ENCODE data around the gene CRKL. TPM values are rescaled to one million over a fixed set of nuclear protein-coding genes. Genes with fewer than 3 reads are reported as not detected.

CRKL gene
- total RNA-seq, 1 donor: 38.4 TPM

DNA sequence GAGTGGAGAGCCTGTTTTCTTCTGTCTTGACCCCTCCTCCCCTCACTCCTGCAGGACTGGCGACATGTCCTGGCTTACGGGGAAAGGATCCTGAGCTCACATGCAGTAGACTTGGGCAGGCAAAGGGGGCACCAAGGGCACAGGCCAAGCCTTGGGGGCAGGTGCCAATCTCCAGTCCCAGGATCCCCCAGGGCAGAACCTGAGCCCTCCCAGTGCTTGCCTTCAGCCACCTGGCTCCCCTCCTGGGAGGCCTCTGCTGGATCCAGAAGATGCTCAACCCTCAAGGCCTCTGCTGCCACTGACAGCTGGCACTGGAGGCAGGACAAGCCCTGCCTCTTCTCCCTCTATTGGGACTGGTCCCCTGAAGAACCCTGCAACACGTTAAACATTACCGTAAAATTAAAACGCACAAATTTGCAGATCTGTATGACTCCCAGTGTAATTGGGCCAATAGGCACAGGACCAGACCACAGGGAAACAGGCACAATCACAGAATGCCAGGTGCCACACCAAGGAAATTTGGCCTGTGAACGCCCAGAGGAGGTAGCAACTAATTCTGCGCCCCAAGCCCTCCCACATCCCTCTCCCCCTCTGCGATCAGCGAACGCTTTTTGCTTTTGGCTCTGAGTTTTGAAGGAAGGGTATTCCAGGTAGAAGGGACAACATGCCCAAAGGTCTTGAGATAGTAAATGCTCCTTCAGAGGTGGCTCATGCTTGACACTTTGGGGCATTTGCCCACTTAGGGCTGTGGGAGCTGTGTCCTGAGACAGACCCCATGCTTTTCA is 63.9 kb downstream of the CRKL start:
- Histone ChIP-seq H3K36me3 (ENCODE audit: insufficient read depth, low read length) (peaks cover 12% of the 10 kb centered on the region), H3K4me3 (ENCODE audit: insufficient read depth, low read length) (peak overlapping the region; percentile 99), H3K4me1 (ENCODE audit: insufficient read depth, low read length) (peaks cover 30% of the 10 kb centered on the region), H3K79me2 (ENCODE audit: insufficient read depth, low read length) (peaks cover 34% of the 10 kb centered on the region), H3K4me2 (ENCODE audit: insufficient read depth, low read length) (peak overlapping the region; percentile 97), H3K9me3 (ENCODE audit: low read depth, low read length) (peaks cover 7% of the 10 kb centered on the region), H2AFZ (ENCODE audit: low read length) (peak overlapping the region; percentile 91), H3K27me3 (ENCODE audit: insufficient read depth, low read length) (no peaks in the 10 kb centered on the region), H4K20me1 (ENCODE audit: insufficient read depth, low read length) (peaks cover 6% of the 10 kb centered on the region), H3K27ac (ENCODE audit: low read depth, low read length) (peak overlapping the region; percentile 85)
- DNase-seq (ENCODE audit: insufficient read length, low spot score, missing footprints): no peak
- no peak for TF ChIP-seq CTCF (IDR thresholded peaks at IDR 0.05; ENCODE audit: extremely low read depth, low read depth, low read length)

DNA sequence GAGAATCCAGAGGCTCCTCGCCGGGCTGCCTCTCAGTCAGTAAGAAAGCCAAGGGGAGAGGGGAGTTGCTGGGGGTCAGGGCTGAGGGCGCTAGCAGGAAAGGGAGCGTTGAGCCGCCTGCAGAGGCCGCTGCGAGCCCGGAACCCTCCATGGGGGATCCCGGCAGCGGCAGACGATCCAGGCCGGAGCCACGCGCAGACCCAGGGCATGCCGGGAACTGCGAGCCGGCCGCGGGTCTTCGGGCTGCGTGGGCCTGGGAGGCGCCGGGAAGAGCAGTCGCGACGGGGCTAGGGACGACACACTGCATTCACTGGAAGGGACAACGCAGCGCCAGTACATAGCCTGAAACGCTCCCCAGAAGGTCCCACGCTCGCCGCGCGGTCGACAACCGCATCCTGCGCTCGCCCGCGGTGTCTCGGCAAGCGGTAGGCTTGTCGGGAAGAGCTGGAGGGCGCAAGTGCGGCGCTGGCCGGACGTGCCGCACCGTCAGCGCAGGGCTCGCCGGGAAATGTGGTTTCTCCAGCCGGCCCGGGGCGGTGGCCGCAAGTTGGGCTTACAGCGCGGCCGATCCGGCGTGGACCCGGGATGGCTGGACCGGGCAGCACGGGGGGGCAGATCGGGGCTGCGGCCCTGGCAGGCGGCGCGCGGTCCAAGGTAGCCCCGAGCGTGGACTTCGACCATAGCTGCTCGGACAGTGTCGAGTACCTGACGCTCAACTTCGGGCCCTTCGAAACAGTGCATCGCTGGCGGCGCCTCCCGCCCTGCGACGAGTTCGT is 64.8 kb downstream of the CRKL start, which contains the start of gene LZTR1:
TSS of gene LZTR1 (plus strand) at position 511 of the 776 bp plus-strand sequence. CDS start at position 586, 75 bp downstream.
- peak; percentile 60 for TF ChIP-seq CTCF (IDR thresholded peaks at IDR 0.05; ENCODE audit: extremely low read depth, low read depth, low read length)
- Histone ChIP-seq H3K27ac (ENCODE audit: low read depth, low read length) (peak within 1 kb of the TSS; percentile 85), H3K4me3 (ENCODE audit: insufficient read depth, low read length) (peak within 1 kb of the TSS; percentile 99)

GRCh38 chr22:20982563-20982882 is 65.3 kb downstream of the CRKL start:
- DNase-seq (ENCODE audit: insufficient read length, low spot score, missing footprints): no peak
- H3K79me2 ChIP-seq (ENCODE audit: insufficient read depth, low read length): peaks cover 34% of the 10 kb centered on the region
- peak overlapping the region; percentile 99 for H3K4me3 ChIP-seq (ENCODE audit: insufficient read depth, low read length)
- H3K27ac ChIP-seq (ENCODE audit: low read depth, low read length): peak overlapping the region; percentile 85
- peaks cover 22% of the 10 kb centered on the region for H3K36me3 ChIP-seq (ENCODE audit: insufficient read depth, low read length)
- no peaks in the 10 kb centered on the region for H3K27me3 ChIP-seq (ENCODE audit: insufficient read depth, low read length)
- H3K4me2 ChIP-seq (ENCODE audit: insufficient read depth, low read length): peak overlapping the region; percentile 97
- H4K20me1 ChIP-seq (ENCODE audit: insufficient read depth, low read length): peaks cover 6% of the 10 kb centered on the region
- no peak for TF ChIP-seq CTCF (IDR thresholded peaks at IDR 0.05; ENCODE audit: extremely low read depth, low read depth, low read length)
- peaks cover 7% of the 10 kb centered on the region for H3K9me3 ChIP-seq (ENCODE audit: low read depth, low read length)
- peak overlapping the region; percentile 91 for H2AFZ ChIP-seq (ENCODE audit: low read length)
- H3K4me1 ChIP-seq (ENCODE audit: insufficient read depth, low read length): peaks cover 30% of the 10 kb centered on the region

More for the DNA sequence above, 64.8 kb downstream of the CRKL start, which contains the start of gene LZTR1:
- H3K27me3 ChIP-seq (ENCODE audit: insufficient read depth, low read length): no peaks in the 10 kb centered on the region
- H3K4me2 ChIP-seq (ENCODE audit: insufficient read depth, low read length): peak within 1 kb of the TSS; percentile 97
- H2AFZ ChIP-seq (ENCODE audit: low read length): peak within 1 kb of the TSS; percentile 91
- peaks cover 7% of the 10 kb centered on the region for H3K9me3 ChIP-seq (ENCODE audit: low read depth, low read length)
- H3K4me1 ChIP-seq (ENCODE audit: insufficient read depth, low read length): peaks cover 30% of the 10 kb centered on the region
- peaks cover 6% of the 10 kb centered on the region for H4K20me1 ChIP-seq (ENCODE audit: insufficient read depth, low read length)
- H3K79me2 ChIP-seq (ENCODE audit: insufficient read depth, low read length): peaks cover 34% of the 10 kb centered on the region
- peaks cover 18% of the 10 kb centered on the region for H3K36me3 ChIP-seq (ENCODE audit: insufficient read depth, low read length)
- DNase-seq (ENCODE audit: insufficient read length, low spot score, missing footprints): peak; percentile 99
